Measurements from ENCODE around the gene ZNF175.

Gene ZNF175

GRCh38 chr19:51641648-51642047 is 70.6 kb downstream of the ZNF175 start:
- no peaks in the 10 kb centered on the region for H3K36me3 ChIP-seq (ENCODE audit: insufficient read depth, low read length)
- no peaks in the 10 kb centered on the region for H3K9me3 ChIP-seq (ENCODE audit: low read length)
- H3K27ac ChIP-seq (ENCODE audit: low read depth, low read length) = no peak overlapping the region
- no peaks in the 10 kb centered on the region for H3K4me1 ChIP-seq (ENCODE audit: insufficient read depth, low read length)
- no peak overlapping the region for H3K4me3 ChIP-seq (ENCODE audit: low read depth in 1 of 2, low read length in 2 of 2)
- H3K27me3 ChIP-seq (ENCODE audit: control insufficient read depth in 1 of 2, insufficient read depth in 2 of 2, low read length in 2 of 2) = no peaks in the 10 kb centered on the region
- H3K9ac ChIP-seq (ENCODE audit: low read length) = no peak overlapping the region
